Stimulated activated CD8-positive, alpha-beta memory T cell treated with anti-CD3 and anti-CD28 coated beads, Interleukin-15, amount 100 ng/mL, for 1 hour (primary cell): ENCODE measurements around the gene GNAT3.

ENCODE experiments used
- DNase-seq: peaks from one replicate; pipeline ENCODE4 v3.0.0-alpha.2; 2020; ENCODE audit warnings: low read depth

The GNAT3 gene

DNA sequence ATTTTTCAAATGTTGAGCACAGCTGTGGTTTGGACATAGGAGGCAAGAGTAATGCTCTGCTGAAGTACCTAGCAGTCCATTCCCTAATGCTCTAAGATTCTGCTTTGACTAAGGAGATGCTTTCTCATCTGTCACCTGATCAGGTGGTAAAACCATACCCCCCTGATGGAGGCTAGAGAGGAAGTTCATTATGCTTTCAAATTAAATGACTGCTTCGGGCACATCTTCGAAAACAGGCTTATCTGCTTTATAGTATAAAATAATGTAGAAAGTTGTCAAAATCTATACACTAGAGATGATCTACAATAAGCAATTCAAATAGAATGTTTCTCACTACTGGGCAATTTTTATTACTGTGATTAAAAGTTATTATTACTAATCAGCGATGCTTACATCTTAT lies at the start of gene GNAT3:
TSS of gene GNAT3 (minus strand) at position 101 of the 400 bp plus-strand sequence. CDS start 138 bp downstream, outside the sequence.
- no peak for DNase-seq

DNA sequence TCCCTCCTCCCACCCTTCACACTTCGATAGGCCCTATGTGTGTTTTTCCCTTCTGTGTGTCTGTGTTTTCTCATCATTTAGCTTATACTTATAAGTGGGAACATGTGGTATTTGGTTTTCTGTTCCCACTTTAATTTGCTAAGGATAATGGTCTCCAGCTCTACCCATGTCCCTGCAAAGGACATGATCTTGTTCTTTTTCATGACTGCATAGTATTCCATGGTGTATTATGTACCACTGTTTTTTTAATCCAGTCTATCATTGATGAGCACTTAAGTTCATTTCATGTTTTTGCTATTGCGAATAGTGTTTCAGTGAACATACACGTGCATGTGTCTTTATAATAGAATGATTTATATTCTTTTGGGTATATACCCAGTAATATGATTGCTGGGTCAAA lies 46.3 kb upstream of the GNAT3 start:
- no peak for DNase-seq

DNA sequence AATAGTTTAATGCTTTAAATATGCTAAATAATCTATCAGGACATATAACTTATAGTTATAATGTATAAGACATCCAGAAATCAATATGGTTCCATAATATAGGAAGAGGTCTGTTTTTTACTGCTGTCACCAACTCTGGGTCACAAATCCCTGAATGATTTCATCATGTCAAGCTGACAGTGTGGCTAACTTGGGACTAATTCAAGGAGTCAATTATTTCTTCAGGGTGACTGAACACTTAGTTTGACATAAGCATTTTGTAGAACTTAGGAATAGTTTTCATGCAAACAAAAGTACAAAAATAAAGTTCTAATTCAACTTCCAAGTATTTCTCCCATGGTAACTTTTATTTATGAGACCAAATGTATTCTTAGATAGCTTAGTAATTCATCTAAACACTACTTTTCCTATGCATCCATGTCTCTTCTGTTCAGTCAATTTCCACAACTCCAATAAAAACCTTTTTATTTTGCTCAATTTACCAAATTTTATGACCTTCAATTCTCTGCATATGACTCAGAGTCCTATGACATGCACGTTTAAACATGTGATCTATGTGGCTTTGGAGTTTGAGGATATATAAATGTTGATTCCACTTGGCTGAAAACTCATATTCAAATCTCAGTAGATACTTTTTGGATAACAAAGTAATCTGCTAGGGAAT lies 40.3 kb upstream of the GNAT3 start:
- DNase-seq: no peak

DNA sequence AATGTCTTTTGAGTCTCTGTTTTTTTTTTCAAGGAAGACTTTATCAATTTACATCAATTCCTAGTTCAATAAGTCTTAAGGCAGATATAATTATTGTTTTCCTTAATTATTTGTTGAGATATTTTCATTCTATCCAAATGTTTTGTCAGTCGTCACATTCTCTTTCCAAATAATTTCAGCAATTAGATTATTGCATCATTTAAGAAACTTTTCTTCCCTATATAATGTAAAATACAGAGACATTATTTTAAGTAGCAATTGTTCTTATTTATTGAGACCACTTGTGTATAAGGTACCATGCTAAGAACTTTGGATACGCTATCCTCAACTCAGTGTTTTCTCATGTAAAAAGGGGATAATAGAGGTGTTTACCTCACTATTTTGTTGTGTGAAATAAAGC lies 38.1 kb upstream of the GNAT3 start:
- no peak for DNase-seq

DNA sequence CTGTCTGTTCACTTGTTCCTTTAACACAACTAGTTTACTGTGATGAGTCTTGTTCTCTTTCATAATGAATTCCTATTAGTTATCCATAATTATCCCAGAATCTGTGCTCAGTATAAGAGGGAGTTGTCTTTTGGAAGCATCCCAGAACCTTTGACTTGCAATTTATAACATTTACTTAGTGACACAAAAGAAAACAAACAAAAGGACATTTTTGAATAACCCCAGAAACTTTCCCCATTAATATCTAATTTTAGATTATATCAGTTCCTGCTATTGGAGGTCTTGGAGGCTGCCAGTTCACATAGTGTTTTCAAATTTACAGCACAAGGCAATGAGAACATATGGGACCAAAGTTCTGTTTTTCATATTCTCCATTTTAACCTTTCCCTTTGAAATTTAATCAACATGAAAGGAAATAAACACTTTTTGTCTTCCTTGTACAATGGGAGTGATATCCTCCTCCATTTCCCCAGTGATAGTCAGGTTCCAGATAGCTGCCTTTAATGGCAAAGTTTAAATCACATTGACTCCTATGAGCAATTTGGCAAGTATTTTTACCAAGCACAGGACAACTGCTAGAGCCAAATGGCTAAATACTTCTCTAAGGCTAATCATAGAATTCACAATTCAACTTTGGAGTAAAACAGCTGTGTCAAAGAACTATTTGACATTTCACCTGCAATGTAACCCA lies 37.1 kb upstream of the GNAT3 start:
- no peak for DNase-seq

- no peak for DNase-seq
These were observed 30.5 kb upstream of the GNAT3 start for GRCh38 chr7:80542398-80542797.

DNA sequence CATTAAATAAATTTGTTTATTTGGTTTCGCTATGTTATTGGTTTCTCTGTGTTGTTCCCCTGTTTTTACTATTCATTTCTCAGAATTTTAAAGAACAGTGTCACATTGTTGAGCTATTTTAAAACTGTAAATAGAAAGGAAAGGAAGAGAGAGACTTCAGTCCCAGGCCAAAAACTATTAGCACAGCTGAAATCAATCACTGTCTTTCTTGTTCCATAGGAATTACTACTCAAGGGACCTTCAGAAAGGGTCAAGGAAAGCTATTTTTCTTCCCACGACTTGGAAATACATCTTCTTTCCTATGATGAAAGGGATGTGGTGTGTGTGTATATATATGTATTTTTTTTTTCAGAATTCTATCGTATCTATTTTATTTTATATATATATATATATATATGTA lies 29.0 kb upstream of the GNAT3 start:
- DNase-seq: no peak

GRCh38 chr7:80537091-80537490 lies 25.2 kb upstream of the GNAT3 start:
- DNase-seq: no peak

DNA sequence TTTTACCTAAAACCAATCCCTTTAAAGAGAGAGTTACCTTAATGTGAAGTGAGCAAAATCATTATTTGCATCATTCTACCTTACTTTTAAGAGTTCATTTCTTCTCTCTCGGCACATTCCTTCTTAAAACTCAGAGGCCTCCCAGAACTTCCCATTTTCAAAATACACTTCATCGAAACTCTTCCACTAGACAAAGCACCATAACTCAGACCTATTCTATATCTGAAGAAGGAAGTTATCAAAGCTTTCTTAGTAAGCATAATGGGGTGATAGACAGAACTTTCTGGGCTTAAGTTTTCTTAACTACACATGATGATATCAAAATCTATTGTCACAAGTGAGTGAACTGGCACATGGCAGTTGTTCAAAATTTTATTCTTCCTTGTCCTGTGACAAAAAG lies 24.6 kb upstream of the GNAT3 start:
- no peak for DNase-seq

GRCh38 chr7:80533287-80533686 lies 21.4 kb upstream of the GNAT3 start:
- DNase-seq: no peak

DNA sequence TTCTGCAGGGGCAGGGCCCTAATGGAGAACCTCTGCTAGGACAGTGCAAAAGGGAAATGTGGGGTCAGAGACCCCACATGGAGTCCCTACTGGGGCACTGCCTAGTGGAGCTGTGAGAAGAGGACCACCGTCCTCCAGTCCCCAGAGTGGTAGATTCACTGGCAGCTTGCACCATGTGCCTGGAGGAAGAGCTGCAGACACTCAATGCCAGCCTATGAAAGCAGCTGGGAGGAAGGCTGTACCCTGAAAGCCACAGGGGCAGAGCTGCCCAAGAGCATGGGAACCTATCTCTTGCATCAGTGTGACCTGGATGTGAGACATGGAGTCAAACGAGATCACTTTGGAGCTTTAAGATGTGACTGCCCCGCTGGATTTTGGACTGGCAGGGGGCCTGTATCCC lies 20.3 kb upstream of the GNAT3 start:
- no peak for DNase-seq

- DNase-seq: no peak
These were observed 18.3 kb upstream of the GNAT3 start for GRCh38 chr7:80530136-80530535.

DNA sequence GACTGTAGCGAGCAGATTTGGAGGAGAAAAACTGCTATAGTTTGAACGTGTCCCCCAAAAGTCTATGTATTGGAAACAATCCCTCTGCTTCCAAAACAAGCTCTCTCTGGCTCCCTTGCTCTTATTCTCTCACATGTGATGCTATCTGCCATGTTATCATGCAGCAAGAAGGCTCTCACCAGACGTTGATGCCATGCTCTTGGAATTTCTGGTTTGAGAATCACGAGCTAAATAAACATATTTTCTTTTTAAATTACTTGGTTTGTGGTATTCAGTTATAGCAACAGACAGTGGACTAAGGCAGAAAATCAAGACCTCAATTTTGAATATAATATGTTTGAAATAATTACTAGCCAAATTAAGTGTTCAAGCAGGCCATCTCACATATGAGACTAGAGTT lies 17.5 kb upstream of the GNAT3 start:
- DNase-seq: no peak

DNA sequence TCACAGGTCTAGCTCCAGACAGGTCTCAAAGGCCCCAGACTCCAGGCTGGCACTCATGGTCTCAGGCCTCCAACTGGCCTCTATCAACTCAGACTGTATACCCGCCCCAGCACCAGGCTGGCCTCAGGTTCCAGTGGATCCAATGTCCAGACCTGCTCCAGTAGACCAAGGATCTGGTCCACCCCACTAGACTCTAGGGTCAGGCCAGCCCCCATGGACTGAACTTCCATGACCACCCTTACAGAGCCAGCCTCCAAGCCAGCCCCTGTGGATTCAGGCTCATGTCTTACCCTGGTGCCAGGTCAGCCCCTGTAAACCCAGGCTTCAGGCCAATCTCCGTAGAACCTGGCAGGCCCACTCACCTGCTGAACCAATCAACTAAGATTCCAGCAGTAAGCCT lies 16.8 kb upstream of the GNAT3 start:
- DNase-seq: no peak

- no peak for DNase-seq
These were observed 14.6 kb upstream of the GNAT3 start for GRCh38 chr7:80526472-80526871.

DNA sequence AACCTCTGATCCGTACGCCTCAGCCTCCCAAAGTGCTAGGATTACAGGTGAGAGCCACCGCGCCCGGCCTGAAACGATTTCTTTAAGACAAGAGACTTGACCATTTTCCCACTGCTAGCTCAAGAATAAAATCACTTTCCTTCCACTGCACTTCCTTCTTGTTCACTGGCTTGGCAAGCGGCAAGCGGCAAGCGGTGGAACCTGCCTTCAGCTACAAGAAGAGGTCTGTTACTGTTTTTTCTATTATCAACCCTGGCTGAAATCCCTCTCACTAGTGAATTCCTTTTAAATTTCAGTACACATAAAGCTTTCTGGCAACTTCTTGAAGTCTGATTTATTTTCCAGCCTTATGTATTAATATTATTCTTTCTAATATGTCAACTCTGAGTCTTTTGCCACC lies 12.8 kb upstream of the GNAT3 start:
- DNase-seq: no peak

- DNase-seq: no peak
These were observed 9.9 kb upstream of the GNAT3 start for GRCh38 chr7:80521809-80522208.

DNA sequence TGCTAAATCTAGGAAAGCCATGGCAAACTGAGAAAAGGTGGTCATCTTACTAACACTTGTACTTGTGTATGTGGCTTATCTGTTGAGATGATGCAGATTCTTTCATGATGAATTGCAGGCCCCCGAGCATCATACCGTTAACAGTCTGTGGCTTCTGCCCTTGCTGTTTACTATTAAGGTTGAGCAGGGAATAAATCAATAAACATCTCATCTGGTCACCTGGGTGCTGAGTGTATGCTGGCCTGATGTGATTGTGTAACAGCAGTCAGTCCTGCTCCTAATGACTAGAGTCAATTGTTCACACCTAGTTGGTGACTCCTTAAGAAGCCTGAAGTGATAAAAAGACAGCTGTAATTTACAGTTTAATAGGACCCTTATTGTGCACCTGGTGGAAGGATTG lies 8.3 kb upstream of the GNAT3 start:
- DNase-seq: no peak

DNA sequence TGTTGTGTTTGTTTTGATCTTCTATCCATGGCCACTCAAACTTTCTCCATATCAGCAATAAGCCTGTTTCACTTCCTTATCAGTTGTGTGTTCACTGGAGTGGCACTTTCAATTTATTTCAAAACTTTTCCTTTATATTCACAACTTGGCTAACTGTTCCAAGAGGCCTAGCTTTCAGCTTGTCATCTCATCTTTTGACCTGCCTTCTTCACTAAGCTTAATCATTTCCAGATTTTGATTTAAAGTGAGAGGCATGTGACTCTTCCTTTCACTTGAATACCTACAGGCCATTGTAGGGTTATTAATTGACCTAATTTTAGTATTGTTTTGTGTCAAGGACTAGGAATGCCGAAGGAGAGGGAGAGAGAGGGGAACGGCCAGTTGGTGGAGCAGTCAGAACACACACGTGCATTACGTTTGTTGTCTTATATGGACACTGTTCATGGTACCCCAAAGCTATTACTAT lies 5.5 kb upstream of the GNAT3 start:
- DNase-seq: no peak

GRCh38 chr7:80515298-80515697 lies 3.4 kb upstream of the GNAT3 start:
- no peak for DNase-seq

DNA sequence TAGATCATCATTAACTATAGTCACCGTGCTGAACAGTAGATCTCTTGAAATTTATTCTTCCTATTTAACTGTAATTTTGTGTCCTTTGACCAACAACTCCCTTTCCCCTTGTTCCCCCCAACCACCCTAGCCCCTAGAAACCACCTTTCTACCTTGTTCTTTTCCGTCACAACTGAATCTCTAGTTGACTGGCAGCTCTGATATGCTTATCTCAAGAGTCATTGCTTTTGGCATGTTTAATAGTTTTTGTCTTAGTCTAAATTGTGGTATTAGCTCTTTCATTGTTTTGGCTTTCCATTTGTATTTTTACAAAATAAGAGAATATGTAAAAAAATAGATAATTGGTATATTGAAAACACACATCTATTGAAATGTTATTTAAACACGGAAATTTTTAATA lies 1.8 kb downstream of the GNAT3 start:
- no peak for DNase-seq

- DNase-seq: no peak
These were observed 3.4 kb downstream of the GNAT3 start for GRCh38 chr7:80508440-80508839.

DNA sequence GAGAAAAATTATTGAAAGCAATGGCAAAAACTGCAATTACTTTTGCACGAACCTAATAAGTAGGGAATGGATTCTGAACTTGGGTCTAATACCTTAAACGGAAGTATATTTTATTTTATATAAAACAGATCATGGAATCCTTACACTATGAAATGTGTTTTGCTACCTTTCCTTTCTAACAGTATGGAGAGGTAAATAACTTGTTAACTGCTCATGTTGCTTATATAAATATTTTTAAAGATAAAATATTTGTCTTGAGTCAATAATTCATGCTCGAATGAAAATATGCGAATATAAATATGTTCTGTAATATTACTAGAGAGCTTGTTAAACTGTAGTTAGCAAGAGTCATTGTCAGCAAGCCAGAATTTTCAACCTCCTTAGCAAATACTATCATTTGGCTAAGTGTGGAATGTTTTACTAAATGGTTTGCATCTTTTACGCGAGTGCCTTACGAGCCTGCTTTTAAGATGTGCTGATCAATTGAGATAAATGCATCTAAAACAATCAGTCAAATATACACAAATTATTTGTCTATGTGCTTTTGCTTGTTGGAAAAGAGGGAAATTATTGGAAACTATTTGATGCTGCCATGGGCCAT lies 5.9 kb downstream of the GNAT3 start:
- no peak for DNase-seq

DNA sequence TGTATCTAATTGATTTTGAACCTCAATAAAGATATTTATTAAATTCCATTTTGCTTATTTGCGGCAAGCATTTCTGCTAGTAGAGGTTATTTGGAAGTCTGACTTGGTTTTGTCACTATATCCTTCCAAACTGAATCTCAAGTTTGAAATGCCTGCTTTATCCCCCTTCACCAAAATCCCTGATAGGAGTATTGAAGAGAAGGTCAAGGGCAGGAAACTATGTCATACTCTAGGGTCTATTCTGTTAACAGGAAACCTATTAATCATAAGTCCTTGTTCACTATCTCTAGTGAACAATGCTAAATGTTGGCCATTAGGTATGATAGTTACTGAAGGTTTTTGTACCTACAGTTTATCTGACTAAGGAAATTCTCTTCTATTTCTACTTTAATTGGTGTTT lies 11.5 kb downstream of the GNAT3 start:
- no peak for DNase-seq
